Fibroblast of skin of left biceps (primary cell): ENCODE data around the gene SLX4IP.
A peak's percentile ranks its signal among the peaks of the same experiment; 100 is the strongest.

Experiments
- DNase-seq, 2 experiments: peaks; one replicate each; pipeline ENCODE4 v3.0.0-alpha.2; 2013; ENCODE audit warnings: low read depth in 2 of 2

The SLX4IP gene

DNA sequence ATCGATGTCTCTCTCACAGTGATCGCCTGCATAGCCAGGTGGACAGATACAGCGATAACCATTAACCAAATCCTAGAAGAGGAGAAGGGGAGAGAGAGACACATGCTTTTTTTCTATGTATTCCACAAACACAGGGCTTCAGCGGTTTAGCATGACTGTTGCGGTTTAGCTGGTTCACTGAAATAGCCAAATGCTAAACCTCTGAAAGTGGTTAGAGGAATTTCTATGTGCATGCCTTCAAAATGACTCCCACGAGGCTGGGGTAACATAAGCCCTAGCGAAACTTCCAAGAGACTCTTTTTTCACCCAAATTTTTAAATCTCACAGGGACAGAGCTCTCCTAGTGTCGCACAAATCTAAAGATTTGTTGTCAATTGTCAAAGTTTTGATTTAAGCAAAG lies 213.5 kb downstream of the SLX4IP start:
- peak; percentile 83 to 85 for DNase-seq

DNA sequence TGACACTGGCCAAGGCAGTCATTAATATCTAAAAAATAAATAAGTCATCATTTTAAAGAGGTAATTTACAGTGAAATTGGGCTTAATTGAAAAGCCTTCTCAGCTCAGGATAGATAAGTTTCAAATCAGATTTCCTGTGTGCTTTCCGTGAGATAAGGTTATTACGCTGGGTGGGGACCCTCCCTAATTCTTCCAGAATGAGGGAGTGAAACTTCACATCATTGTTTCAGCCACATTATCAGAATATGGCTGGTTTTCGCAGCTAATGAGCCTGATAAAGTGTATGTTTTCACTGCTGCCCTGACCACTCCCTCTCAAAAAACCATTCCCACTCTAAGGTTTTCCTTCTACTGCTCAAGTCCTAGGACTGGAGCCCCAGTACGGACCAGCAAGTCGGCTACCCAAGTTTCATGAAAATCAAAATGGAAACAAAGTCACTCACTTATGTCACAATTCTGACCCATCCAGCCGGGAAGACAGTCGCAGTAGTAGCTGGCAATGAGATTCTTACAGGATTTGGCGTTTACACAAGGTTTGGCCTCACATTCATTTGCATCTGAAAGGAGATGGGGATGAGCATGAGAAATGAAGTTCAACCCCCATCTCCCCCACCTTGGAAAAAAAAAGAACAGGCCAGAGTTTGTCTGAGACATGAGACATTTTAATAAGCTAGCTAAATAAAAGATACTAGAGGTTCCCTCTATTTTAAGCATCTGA lies 214.1 kb downstream of the SLX4IP start:
- DNase-seq = no peak

DNA sequence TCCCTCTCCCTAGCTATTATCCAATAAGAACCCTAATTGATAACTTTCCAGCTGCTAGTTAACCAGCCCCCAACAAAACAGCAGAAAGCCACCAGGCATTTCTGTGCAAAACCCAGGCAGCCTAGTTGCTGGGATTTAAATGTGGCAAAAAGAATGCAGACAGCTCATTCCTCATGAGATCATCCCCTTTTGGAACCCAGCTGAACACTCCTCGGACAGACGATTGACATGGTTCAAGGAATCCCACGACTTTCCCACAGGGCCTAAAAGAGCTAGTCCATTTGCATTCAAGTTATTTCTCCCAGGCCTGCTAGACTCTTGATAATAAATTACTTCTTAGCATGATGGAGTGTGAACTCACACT lies 214.7 kb downstream of the SLX4IP start:
- no peak for DNase-seq

DNA sequence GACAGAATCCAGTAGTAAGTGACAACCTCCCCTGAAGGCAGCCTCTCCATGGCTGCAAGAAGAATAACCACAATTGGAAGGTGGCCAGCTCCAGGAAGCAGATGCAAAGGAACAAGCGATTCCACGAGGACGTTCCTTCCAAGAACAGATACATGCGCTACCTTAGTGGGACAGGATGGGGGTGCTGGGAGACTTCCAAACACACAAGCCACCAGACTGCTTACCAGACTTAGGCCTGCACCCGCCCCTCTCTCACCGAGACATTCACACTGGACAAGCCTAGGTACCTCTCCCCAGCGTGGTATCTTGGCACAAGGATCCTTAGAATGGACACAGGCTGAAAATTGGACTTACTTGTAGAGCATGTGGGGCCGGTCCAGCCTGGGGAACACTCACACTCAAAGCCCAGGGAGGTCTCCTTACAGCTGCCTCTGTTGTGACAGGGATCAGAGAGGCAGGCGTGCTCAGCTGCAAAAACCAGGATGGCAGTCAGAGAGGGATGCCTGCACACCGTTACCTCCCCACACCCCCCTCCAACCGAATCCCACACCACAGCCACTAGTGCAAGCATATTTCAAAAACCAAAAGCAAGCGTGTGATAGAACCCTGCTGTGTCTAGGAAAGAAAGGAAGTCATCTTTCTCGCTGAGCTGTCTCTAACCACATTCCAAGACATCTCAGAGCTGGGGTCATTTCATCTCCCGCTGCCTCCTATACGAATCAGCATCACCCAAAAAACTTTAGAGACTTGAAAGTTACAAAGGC lies 216.3 kb downstream of the SLX4IP start:
- no peak for DNase-seq

DNA sequence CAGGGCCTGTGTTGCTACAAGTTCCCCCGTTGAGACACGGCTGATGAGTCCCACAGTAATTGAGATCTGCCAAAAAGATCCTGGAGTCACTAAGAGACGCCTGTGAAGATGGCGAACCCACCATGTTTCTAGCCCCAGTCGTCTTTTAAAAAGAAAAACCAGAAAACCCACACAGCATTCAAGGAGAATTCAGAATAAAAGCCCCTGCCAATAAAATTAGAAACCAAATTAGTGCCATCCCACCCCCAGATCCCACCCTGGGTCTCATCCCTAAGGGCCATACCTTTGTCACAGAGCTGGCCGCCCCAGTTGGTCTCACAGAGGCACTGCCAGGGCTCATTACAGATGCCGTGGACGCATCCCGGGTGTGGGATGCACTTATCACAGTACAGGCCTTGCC lies 217.1 kb downstream of the SLX4IP start:
- DNase-seq = no peak

DNA sequence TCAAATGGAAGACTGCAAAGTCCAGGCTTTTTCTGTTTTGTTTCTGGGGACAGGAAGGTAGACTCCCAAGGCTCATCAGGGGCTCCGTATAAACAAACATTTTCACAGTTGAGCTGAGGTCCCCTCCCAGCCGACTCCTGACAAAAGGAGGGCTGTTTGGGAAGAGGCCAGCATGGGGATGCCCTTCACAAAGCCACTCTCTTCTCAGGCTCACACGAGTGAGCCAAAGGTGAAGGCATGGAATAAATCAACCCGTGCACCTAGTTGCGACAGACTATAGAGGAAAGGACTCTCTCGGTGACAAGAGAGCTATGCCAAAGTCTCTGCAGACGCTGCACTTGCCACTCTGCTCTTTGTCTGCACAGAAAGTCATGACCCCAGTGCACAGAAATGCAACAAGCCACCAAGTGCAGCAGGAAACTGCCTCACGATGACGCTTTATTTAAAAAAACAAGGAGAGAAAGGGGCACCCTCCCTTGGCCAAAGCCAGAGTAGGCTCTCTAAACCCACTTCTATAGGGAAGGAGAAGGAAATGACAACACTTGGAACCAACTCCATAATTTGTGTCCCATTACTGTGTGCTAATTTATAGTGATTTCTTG lies 217.7 kb downstream of the SLX4IP start:
- DNase-seq = no peak

DNA sequence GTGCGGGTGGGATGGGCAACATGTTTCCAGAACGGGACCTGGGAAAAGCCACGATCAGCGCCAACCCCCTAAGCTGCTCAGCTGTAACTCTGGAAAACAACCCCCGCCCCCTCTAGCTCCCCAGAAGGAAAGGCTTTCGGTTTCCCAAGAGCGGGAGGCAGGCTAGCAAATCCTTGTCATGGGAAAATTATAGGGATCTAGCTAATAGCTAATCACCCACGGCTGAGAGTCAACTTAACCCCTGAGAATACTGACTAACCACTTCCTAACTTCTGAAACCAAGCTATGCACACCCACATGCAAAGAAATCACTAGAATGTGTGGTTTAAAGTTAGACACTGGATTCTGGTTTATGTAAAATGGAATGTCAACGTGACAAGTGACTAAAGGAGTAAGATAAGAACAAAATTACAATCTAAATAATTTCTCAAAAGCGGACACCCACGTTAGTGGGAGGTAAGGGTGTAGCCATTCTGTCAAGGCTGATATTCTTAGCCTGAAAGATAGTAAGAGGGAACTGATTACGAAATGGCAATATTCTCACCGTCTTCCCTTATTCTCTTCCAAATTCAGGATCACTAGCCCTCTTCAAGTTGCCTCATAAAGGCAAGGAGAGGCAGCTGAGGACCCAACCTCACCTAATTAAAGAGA lies 218.6 kb downstream of the SLX4IP start:
- DNase-seq = peak; percentile 54 to 66

DNA sequence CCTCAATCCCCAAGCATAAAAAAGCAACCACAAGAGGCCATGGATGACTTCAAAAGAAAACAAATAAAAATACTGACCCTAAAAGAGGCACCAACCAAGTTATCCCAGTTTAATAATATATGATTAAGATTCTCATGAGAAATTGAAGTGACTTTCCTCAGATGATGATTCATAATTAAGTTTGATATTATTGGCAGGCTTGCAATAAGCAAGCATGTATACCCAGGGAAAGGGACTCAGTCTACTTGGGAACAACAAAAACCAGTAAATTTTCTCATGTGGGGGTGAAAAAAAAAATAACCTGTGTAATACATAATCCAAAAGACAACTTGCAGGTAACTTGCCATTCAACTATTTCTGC lies 219.1 kb downstream of the SLX4IP start:
- no peak for DNase-seq

DNA sequence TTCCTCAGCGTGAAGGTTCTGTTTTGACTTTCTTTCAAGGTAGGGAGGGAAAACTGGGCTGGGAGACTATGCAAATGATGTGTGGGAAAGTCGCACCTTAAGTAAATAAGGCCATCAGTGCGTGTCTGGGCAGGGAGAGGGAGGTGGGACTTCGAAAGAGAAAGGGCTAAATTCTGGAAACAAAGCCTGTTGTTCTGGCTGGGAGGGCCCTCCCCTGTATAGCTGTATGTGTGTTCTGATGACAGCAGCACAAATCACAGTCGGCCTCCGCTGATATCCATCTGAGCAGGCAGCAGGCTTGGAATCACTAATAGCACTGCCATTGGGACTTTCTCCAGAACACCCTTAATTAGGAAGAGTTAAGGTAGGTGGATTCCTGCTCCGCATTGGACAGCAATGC lies 219.5 kb downstream of the SLX4IP start:
- no peak for DNase-seq

DNA sequence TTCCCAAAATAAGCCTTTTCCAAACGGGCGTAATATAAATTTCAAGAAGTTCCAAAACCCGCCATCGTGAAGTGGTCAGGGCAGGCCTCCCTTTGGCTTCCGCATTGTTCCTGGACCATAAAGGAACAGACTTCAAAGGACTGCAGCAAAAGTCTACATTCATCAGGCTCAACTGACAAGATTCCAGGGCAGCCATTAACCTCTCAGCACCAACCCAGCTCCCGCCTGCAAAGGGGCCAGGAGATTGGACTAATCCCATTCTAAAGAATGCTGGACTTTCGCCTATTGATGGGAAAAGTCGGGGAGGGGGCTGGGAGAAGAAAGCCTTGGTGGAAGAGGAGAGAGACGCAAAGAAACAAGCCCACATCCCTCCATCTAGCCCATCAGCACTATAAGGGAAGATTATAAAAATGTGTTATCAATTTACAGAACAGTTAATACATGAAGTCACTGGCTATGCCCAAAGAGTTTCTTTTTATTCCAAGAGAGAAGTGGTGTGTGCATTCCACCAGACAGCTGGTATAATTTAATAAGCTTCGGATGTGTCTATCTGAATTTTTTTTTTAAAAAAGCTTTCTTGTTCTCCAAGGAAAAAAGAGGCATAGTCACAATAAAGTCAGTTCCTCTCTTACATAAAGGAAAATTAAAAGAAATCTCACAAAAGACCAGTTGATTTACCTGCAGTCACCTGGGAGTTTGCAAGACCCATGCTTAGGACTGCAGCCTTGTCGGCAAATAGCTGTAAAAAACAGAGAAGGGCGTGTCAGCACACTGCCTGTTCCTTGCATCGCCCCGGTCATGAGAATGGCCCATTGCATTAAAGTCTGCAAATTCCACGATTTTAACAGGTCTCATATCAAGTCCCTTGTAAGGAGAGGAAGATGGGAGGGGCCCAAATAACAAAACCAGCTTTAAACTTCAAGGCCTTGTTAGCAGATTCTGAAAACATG lies 220.9 kb downstream of the SLX4IP start:
- no peak for DNase-seq

DNA sequence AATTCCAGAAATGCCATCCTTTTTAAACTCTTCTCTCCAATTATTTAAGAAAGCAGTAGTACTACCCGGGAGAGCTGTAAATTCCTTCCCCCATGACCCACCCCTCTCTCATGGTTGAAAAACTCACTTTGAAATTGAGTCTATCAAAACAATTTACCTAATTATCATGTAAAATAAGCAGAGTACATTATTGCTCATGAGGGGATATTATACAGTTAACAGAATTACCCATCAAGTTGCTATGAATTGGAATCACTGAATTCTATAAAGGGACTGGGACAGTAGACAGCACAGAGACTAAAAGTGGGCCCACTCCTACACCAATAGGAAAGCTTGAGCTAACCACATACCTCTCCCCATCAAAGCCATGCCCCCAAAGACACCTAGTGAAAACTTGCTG lies 222.3 kb downstream of the SLX4IP start:
- no peak for DNase-seq

DNA sequence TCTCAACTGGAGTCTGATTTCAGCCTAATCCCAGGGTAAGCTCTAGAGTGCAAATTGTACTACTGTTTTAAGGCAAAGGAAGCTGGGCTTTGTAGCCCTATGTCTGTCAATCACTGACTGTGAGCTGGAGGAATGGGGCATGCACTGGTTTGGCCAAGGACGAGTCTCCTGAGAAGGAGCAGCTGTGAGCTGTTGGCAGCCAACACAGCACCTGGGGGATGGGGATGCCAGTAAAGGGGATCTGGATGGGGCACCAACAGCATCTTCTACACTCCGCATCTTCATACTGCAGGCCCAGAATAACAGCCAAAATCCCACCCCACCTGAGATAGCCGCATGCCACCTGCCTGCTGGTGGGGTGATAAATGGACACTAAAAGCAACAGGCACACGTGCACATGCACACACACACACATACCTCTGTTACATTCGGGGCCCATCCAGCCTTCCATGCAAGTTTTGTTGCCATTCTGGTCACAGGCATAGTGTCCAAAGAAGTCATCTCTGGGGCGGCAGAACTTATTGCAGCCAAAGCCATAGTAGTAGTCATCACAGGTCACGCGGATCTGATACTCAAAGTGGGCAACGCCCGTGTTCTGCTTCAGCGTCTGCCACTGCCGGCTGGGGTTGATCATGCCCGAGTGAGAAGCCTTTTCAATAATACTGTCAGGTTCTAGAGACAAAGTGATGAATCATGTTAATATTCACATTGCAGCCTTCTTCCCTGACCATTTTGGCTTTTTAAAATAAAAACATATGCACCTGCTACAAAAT lies 223.1 kb downstream of the SLX4IP start:
- no peak for DNase-seq

DNA sequence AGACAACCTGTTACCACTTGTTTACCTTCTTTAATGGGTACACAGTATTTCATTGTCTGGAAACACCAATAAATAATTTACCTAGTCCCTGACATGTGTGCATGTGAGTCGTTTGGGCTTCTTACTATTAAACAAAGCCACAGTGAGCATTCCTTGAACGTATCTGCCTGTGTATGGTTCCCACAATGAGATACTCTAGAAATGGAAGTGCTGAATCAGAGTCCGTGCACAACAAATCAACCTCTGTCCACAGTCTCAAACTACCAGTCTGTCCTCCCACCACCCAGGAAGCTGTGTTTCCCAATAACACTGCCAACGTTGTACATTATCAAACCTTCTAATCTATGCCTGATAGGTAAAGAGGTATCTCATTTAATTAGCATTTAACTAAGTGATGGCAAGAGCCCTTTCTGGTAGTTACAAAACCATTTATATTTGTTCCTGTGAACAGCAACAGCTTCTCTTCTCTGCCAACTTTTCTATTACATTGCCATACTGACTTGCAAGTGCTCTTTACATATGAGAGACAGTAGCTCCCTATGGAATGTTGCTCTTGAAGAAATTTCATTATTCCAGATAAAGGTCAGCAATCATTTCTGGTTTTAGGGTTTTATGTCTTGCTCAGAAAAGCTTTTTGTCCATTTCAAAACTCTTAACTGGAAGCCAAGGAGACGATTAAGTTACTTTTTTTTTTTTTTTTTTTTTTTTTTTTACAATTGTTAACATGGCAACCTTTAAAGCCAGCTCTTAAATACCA lies 223.9 kb downstream of the SLX4IP start:
- no peak for DNase-seq

DNA sequence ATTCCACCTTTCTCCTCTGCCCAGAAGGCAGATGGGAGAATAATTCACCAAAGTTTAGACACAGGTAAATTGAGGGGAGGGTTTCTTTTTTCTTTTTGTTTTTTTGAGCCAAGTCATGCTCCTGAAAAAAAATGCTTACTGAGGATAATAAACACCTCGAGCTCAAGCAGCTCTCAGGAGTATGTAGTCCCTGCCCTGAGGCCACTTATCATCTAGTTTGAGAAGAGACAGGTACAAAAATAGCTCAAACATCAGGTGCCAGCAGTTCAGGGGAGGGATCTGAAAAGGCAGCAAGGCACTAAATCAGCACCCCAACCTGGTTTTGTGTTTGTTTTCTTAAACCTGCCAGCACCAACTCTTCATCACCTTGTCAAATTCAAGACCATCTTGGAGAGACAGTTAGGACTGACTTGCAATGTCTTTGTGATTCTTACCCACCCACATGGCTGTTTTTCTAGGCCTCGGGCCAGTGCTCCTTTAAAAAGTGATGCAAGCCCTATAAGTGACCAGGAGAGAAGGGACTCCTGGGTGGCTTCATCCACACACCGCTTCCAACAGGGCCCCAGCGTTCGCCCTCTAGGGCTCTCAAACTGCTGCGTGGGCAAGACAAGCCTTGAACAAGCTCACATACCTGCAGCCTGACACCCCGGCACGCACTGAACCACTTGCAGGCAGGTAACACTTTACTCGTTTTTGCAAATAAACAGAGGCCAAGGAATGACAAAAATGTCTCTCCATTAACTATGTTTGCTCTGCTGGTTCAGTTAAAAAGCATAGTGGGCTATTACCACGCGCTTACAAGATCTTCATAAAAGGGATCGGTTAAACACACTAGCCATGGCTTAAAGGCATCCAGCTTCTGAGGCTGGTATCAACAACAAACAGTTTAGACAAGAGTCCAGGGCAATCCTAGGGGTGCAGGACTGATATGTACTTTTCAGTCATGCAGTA lies 224.8 kb downstream of the SLX4IP start:
- DNase-seq = no peak

DNA sequence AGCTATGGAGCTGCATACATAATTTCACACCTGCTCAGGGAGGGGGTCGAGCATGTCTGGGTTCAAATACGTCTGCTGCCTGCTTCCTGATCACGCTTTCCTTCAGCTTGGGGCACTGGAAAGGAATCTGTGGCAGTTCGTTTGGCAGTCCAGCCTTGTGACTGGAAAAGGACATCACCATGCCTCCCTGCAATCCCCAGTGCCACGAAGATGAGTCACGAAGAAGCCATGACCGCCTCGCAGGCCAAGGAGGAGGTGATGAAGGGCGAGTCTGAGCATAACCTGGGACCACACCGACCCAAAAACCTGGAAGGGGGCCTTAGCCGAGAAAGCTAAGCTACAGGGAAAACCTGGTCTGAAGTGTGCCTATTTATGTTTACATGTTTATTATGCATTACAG lies 225.6 kb downstream of the SLX4IP start:
- no peak for DNase-seq

DNA sequence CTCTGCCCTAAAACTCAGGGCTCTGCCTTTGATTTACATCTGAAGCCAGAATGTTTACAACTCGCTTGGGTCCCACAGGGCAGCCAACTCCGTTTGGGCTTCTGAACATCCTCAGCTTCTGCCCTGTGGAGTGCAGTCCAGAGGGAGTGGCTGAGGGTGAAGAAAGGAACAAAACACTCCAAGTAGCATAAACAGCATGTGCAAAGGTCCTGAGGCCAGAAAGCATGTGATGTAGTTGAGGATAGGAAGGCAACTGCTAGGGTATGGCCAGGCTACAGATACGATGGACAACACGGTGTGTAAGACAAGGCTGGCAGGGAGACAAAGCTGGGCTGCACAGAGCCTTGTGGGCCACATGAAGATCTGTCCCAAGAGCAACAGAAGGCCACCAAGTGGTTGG lies 226.2 kb downstream of the SLX4IP start:
- DNase-seq = no peak

DNA sequence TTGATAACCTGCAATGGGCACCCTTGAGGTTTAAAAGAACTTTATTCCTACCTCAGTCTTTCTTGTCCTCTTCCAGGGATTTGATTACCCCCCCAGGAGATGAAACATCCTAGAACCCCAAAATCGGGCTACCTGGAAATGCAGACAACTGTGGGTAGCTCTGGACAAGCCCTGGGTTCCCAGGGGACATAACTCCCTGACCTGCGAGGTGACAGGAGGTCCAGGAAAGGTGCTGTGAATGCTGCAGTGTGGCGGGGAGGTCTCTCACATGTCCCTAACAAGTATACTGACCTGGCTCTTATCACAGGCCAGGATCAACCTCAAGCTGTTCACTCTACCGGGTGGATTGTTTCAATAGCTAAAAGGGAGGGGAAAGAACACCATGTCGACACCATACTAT lies 227.0 kb downstream of the SLX4IP start:
- DNase-seq = no peak

DNA sequence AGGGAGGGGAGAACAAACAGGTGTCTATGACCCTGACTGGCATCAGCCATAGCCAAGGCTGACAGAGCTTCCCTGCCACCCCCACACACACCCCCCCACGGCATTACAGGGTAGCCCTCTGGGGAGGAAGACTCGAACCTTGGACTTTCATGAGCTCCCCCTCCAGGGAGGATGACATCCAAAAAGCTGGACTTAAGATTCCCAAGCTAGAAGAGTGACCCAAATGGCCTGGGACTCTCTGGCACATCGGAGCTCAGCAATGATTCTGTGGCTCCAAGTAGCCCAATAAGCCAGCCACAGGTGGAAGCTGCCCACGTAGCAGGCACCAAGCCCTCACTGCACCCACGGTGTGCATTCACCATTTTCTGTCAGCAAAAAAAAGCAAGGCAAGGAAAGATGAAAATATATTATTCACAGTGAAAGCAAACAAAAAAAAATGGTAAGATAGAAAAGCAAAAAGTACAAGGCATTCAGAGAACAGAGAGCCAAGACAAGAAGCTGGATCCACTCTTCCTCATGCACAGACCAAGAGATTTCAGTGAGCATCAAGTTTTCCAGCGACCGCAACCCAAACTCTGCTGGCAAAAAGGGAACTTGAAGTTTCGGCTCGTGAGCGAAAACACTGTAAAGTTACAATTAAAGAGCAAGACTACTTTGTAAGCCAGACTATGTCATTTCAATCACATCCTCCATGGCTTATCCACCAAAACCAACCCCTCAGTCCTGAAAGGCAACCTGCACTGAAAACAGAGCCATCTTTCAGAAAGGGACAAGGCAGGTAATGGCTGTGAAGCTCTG lies 227.8 kb downstream of the SLX4IP start:
- DNase-seq = no peak
